NCI-H345 (cell line): ENCODE results near the gene MAFG.
"Not testable (repeated sequence)": the region's sequence is repeated elsewhere in the genome, so short reads cannot be mapped to it uniquely, and the experiment has no call there.

Experiments used
- DNase-seq: peaks from one replicate; lab custom pipeline; 2025; lab: John Stamatoyannopoulos, UW

MAFG gene

DNA sequence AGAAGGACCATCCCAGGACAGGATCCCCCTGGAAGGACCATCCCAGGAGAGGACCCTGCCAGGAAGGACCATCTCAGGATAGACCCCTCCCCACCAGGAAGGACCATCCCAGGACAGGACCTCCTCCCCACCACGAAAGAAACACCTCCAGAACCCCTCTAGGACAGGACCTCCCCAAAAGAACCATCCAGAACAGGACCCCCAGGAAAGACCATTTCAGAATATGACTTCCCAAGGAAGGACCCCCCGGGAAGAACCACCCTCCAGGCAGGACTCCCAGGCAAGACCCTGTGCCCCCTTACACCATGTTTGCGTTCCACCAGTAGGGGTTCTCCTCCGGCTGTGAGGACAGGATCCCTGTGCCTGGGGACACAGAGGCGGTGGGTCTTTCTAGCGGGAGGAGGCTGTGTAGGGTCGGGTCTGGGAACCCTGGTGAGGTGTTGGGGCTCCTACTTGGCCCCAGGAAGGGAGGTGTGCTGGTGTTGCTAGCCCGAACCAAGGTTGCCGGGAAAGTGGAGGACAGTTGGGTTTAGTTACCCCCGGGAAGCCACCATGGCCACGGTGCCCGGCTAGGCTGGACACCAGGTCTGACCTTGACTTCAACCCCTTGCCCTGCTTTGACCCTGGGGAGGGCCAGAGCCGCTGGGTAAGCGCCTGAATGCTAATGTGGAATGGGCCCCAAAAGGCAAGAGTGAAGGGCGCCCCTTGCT is 31.3 kb upstream of the MAFG start:
- no peak for DNase-seq

DNA sequence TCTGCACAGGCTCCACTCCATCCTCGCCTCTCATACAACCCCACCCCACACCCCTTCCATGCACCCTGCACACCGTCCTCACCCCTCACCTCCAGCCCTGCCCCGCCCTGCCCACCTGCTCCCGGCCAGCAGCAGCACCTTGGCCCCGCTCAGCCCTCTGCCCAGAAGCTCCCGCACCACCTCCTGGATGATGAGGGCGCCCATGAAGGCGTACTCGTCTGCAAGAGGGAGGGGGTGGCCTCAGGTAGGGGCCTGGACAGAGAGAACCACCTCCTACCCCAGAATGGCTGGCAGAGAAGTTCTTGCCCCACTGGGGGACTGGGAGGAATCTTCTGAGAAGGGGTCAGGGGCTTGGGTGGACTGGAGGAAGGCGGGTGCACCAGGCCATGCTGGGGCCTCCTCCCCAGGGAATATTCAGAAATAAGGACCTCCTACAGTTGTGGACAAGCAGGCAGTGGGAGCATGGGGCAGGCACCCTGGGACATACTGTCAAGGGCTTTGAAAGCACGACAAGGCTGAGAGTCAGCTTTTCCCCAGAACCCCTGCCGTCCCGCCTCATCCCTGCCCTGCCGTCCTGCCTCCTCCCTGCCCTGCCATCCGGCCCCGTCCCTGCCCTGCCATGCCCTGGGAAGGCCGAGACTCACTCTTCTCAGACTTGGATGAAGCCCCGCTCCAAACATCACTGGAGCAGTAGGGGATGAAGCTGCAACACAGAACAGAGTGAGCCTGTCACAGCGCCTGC is 30.3 kb upstream of the MAFG start:
- no peak for DNase-seq

DNA sequence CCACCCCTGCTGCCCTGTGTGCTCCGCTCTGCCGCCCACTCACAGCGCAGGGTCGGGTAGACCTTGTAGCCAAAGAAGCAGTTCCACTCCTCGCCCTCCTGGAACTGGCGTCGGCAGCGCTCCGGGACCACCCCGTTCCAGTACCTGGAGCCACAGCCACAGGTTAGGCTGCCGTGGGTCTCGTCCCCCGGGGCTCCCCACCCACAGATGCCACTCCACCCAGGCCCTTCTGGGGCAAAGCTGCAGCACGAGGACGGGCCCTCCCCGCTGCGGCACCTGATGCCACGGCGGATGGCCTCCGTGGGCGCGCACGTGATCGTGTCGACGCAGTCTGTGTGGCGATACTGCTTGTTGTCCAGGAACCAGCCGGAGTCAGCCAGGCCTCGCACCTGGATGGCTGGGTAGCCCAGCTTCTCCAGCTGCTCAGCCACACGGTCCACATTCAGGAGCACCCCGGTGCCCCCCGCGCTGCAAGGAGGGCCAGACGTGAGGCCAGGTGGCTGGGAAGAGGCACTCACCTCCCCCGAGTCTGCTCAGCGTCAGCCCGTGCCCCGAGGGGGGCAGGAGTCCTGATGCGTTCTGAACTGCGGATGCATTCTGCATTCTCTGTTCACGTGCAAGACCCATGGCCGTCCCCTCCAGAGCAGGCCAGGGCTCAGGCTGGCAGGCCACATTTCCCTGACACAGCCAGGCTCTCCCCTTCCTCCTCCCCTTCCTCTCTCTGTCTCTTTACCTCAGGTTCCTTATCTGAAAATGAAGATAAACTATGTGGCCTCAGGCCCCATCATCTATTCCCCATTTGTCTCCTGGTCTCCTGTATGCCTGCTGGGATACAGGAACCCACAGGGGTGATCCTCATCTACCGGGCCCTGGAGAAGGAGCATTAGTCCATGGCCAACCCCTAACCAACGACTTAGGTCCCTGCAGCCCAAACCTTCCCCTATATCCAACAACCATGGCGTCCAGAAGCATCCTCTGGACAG is 29.4 kb upstream of the MAFG start:
- no peak for DNase-seq

DNA sequence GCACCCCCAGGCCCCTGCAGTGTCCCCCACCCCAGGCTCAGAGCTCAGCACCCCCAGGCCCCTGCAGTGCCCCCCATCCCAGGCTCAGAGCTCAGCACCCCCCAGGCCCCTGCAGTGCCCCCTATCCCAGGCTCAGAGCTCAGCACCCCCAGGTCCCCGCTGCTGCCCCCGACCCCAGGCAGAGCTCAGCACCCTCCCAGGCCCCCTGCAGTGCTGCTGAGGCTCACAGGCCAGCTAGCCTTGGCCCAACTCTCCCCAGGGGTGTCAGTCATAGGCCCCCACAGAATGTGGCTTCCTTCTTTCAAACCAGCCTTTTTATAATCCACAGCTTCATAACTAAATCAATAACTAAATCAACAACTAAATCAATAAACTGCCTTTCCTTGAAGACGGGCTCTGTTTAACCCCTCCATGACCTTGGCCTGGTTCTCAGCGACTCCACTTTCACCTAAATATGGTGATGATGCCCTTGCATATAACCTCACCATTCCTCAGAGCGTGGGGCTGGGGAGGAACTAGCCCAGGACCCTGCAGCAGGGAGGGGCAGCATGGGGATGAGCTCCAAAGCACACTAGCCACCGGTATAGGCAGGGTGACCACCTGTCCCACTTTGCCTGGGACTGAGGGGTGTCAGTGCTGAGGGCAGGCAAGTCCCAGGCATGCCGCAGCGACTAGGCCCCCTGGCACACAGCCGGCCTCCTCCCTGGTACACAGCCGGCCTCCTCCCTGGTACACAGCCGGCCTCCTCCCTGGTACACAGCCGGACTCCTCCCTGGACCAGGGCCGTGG is 28.4 kb upstream of the MAFG start:
- DNase-seq, result no peak

DNA sequence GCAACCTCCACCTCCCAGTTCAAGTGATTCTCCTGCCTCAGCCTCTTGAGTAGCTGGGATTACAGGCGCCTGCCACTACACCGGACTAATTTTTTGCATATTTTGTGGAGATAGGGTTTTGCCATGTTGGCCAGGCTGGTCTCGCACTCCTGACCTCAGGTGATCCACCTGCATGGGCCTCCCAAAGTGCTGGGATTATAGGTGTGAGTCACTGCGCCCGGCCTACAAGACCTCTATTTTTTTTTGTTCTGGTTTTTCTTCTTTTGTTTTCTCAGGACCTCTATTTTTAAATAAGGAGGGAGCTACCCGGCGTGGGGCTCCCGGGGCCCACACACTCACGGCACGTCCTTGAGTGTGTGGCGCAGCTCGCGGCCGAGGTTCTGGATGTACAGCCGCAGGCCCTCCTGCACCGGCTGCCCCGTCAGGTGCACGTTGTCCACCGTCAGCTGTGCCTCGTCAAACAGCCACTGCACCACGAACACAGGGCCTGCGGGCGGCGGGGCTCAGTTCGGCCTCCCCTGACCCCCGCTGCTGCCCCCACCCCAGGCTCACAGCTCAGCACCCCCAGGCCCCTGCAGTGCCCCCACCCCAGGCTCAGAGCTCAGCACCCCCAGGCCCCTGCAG is 27.6 kb upstream of the MAFG start:
- DNase-seq, result no peak

DNA sequence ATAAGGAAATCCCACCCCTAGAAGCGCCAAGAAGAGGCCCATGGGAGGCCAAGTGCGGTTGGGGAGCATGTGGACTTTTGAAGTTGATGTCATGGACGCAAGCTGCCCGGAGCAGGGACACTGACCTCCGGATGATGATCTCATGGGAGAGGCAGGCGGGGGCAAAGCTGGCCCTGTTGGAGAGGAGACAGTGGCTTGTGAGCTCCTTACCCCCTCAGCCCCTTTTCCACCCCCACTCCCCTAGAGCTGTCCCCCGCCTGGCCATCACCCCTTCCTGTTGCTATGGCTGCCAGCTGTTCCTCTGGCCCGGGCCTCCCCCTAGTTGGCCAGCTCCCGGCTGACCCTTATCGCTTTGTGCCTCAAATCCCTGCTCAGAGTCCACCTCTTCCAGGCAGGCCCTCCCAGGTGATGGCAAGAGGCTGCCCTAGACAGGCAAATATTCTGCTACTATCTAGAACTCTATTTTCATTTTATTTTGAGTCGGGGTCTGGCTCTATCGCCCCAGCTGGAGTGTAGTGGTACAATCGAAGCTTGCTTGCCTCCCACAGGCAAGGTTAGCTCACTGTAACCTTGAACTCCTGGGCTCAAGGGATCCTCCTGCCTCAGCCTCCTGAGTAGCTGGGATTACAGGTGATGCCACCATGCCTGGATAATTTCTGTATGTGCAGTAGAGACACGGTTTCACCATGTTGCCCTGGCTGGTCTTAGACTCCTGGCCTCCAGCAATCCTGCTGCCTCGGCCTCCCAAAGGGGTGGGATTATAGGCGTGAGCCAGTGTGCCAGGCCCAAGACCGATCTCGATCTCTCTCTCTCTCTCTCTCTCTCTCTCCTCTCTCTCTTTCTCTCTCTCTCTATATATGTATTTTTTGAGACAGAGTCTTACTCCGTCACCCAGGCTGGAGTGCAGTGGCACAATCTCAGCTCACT is 26.9 kb upstream of the MAFG start:
- no peak for DNase-seq

DNA sequence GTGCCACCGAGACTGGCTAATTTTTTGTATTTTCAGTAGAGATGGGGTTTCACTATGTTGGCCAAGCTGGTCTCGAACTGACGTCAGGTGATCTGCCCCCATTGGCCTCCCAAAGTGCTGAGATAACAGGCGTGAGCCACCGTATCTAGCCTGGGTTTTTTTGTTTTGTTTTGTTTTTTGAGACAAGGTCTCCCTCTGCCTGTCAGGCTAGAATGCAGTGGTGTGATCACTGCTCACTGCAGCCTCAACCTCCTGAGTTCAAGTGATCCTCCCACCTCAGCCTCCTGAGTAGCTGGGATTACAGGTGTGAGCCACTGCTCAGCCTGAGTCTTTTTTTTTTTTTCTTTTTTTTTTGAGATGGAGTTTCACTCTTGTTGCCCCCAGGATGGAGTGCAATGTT is 25.9 kb upstream of the MAFG start:
- DNase-seq, result not testable (repeated sequence)

DNA sequence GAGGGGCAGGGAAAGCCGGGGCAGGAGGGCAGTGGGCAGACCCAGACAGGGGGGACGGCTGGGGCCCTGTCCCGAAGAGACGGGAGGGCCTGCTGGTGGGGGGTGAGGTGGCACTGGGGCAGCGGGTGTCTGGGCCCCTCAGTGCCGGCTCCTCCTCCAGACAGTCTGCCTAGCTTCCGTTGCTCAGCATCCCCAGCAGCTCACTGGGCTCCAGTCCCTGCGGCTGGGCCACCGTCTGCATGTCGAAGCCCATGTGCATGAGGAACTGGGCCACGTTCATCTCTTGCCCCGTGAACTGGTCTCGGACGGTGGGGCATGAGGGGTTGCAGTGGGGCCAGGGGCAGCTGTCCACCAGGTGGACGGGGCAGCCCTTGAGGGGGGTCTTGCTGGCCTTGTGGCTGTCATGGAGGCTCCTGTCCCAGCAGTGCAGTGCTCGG is 25.3 kb upstream of the MAFG start:
- DNase-seq, result no peak

DNA sequence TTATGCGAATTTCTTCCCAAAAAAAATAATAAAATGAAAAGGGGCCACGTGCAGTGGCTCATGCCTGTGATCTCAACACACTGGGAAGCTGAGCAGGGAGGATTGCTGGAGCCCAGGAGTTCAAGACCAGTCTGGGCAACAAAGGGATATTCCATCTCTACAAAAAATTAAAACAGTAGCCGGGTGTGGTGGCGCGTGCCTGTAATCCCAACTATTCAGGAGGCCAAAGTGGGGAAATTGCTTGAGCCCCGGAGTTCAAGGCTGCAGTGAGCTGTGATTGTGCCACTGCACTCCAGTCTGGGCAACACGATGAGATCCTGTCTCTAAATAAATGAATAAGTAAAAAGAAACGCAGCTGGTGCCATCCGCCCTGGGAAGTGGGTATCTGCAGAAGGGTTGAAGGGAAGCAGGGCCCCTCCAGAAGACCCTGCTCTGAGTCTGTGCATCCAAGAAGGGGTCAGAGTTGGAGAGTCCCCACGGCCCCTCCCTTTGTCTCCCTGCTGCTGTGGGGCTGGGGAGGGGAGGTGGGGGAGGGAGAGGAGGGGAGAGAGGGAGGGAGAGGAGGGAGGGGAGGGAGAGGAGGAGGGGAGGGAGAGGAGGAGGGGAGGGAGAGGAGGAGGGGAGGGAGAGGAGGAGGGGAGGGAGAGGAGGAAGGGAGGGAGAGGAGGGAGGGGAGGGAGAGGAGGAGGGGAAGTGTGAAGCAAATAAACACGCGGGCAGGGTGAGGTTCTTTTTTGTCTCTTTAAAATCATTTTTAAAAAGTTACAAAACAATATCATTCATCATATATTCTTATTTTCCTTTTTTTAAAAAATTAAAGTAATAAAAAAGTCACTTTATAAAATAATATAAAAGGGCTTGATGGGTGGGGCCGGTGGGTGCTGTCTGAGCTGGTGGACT is 24.5 kb upstream of the MAFG start:
- DNase-seq, result no peak

DNA sequence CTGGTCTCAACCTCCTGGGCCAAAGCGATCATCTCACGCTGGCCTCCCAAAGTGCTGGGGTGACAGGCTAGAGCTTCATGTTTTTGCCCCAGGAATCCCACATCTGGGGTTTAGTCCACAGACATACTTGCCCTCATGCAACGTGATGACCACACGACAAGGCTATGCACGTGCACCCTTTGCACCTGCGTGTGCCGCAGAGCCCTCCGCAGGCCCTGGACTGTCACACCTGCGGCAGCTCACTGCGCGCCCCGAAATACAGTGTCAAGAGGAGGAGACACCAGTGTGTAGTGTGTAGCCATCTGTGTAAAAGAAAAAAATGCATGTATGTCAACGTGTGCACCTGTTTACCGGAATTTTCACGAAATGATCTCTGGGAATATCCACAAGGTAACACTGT is 23.0 kb upstream of the MAFG start:
- no peak for DNase-seq

DNA sequence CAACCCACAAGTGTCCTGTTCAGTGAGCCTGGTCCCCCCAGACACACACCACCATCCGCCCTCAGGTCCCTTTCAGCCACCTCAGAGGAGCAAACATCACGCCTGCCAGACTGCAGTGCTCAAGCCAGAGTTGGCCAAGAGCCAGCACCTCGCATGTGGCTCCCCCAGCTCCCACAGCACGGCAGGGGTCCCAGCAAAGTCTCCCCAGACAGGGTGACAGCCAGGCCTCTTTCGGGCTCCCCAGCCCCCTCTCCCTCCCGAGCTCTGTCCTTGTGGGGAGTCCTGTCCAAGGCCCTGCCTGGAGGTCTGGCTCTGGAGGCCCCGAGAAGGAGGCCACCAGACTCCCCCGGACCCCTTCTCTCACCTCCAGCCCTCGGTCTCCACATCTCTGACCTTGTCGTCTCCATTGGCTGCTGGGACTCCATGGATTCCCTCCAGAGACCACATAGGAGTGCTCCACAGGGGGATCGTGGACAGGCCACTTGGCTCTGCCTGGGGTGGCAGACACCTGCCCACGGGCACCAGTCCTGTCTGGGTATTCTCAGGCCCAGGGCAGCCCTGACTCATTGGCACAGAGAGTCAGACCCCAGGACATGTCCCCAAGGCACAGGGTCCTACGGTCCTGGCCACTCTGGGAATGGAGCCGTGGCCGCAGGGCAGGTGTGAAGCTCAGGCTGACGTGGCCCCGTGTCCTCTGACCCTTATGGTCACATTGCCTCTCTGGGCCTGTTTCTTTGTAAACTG is 21.3 kb upstream of the MAFG start:
- DNase-seq, result no peak

DNA sequence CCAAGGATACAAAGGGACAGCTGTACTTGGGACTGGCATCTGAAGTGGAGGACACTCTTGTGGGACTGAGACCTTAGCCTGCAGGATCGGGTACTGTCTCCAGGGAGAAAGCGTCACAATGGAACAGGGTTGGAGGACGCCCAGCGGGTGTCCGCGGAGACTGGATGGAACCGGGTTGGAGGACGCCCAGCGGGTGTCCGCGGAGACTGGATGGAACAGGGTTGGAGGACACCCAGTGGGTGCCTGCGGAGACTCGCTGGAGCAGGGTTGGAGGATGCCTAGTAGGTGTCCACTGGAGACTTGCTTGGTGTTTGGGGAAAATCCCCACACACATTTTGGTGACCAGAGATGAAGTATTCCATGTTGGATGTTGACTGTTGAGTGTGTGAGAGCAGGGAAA is 19.7 kb upstream of the MAFG start, which contains the start of gene MYADML2:
Gene MYADML2 (minus strand): TSS at position 45 of the 400 bp plus-strand sequence. CDS start 5,492 bp downstream, outside the sequence.
- no peak for DNase-seq

DNA sequence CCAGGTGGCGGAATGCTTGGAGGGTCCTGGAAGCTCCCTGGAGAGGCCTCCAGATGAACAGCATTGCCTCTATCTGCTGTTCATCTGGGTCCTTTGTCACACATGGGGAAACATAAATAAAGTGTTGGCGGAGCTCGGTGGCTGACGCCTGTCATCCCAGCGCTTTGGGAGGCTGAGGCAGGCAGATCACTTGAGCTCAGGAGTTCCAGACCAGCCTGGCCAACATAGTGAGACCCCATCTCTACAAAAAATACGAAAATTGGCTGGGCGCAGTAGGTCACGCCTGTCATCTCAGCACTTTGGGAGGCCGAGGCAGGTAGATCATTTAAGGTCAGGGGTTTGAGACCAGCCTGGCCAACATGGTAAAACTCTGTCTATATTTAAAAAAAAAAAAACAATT is 17.3 kb upstream of the MAFG start:
- DNase-seq, result no peak

DNA sequence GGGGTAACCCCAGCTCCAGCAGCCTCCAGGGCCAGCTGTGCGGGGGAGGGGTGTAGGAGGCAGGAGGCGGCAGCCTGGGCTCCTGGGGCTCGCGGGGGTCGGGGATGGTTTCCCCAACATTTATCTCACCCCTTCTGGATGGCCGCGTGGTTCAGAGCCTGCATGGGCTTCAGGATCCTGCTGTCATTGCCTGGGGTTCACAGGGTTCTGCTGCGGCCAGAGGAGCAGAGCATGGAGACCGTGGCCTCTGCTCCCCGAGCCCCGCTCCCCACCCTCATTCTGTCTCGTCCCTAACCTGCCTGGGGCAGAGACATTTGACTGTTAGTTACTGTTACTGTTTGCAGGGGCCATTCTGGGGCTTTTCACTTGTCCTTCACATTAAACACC is 14.6 kb upstream of the MAFG start:
- DNase-seq, result no peak

DNA sequence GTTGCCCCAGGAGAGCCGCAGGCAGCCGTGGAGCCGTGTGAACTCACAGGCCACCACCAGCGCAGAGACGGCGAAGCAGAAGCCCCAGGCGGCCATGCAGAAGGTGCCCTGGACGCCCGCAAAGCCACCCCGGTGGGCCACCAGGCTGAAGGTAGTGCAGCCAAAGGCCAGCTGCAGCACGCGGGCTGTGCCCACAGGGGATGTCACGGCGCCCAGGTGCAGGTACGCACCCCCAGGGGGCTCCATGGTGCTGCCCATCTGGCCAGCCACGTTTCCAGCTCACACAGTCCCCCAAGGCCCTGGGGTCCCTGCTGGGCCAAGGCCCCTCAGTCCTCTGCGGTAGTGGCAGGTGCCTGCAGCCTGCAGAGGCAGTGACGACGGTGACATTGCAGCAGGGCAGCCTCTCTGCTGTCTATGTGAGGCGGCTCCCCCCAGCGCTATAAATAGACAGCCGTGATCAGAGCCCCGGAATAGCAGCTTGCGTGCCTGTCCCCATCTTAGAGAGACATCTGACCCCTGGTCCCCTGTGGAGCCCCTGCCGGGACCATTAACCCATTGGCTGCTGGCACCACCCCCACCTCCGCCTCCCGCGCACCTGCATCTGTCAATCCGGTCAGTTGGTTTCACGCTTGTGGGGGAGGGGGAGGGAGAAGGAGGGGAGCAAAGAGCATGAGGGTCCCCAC is 14.1 kb upstream of the MAFG start:
- no peak for DNase-seq

DNA sequence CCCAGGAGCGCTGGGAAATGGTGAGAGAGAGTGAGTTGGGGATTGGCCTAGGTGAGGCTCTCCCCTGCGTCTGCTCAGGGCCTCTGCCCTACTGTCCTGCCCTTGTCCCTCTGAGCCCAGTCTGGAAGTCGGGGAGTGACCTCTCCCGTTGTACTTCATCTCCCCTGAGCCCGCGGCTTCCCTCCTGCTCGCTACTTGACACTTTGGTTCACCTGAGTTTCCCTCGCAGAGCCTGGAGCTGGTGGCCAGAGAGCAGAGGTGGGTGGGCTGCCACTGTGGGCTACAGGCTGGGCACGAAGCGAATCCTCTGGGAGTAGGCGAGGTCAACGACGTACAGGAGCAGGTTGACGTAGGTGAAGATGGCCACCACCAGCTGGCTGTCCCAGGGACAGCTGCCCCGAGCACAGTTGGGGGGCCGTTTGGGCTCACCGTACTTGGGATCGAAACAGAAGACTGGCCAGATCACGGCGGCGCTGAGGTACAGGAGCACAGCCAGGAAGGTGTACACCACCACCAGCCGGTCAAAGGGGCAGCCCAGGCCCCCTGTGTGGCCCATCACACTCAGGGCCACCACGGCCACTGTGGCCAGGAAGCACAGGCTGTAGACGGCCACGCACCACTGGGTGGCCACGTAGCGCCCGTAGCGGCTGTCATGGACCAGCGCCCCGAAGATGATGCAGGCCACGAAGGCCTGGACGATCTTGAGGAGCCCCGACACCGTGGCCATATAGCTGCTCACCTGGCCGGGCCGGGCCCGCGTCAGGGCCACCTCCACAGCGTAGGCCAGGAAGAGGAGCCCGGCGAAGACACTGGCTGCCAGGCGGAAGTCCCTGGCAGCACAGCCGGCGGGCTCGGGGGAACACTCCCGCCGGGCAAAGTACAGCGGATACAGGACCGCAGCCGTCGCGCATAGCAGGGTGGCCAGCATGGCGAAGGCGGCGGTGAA is 13.3 kb upstream of the MAFG start:
- DNase-seq, result no peak
